ENCODE measurements around the gene EDDM13.

GRCh38 chr19:56314381-56315076, 42.0 kb downstream of the EDDM13 start, which contains the start of gene ZSCAN5A:
- TF ChIP-seq CTCF (IDR thresholded peaks at IDR 0.05) (no peak), POLR2A (IDR thresholded peaks at IDR 0.05) (peak; percentile 22 to 55)

Measured in adrenal gland (tissue), 5 donors.